Activated CD4-positive, alpha-beta T cell treated with anti-CD3 and anti-CD28 coated beads, Interleukin-2, amount 50 U/mL, for 1 hour (primary cell): Measurements from ENCODE around the gene ROBO1.

ENCODE experiments used
- DNase-seq: peaks from one replicate; pipeline ENCODE4 v3.0.0-alpha.2; 2020

ROBO1 gene

DNA sequence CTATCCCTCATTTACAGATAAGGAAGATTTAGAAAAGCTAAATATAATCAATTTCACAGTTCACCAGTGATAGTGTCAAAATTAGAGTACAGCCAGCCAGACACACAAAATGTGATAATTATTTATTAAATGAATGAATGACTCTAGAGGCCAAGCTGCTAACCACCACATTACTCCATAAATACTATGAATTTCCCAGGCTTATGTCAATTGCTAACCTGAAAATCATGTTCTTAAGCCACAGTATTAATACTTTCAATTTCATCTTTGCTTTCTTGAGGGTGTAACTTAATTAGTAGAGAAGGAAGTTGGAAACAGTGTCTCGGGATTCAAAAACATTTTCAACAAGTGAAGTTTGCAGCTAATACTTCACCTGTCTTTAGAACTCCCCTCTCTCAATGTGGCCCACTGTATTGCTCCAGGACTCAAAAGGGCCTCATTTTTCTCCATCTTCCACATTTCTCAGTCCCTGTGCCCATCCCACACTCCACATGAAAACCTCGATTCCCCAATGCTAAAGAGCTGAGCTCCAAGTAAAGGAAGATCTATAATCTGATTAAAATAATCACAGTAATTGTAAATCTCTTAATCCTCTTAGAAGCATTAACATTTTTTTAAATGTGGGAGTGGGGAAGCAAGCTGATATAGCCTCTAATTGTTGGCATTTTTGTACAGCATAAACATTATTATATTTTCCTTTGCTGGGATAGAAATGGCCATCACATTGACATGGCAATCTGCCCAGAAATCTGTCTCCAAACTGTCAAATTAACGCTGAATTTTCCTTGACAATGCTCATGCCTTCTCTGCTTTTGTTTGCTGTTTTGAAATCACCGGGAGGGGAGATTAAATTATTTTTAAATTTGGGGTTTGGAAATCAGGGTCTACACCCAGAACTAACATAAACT, 765.1 kb downstream of the ROBO1 start:
- no peak for DNase-seq

GRCh38 chr3:79001255-79001654, 766.5 kb downstream of the ROBO1 start:
- DNase-seq: no peak

- no peak for DNase-seq
These were observed 768.7 kb downstream of the ROBO1 start for GRCh38 chr3:78999139-78999538.

DNA sequence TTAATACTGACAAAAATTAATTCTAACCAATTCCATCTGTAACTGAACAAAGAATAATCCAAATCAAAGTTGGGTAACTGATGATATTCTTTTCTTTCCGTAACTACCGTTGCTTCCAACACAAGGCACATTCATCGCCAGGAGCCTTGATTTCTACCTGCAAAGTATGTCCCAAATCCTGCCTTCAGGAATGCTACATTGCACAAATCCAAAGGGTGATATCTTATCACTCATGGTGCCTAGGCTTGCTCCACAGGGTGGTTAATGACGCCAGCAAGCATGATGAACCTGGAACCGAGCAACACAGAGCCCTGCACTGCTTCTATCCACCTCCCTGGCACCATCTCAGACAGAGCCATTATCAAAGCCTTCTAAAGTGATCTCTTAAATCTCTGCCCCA, 772.7 kb downstream of the ROBO1 start:
- no peak for DNase-seq

DNA sequence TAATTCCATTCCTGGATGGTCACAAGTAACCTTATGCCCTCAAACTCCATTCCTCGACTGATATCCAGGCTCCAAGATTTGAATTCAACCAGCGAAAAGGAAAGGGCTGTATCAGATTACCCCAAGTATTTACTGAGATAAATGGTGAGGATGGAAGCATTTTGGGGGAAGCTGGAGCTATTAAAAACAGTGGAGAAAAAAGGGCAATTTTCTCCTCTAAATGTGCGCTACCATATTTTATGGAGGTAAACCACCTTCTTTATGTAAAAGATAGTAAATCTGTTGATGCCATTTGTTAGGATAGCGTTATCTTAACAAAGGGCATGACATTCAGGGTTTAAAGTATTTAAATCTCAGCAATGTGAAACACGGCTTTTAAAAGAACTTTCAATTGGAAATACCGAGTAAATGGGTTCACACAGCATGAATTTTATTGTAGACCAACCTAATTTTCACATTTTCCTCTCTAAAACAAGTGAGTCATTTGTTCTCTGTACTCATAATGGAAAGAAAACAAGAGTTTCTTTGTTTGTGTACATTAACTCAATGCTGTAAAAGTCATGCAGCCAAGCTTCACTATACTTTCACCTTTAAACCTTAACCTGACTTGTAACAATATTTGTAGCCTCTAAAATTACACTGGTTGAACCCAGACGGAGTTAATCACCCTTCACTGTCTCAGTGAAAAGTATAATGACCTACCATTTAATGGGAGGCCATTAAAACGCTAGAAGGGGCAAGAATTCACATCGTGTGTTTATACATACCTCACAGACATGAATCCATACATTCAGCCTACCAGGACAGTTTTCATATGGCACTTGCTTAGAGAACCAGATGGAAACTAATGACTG, 773.4 kb downstream of the ROBO1 start:
- no peak for DNase-seq

GRCh38 chr3:78993375-78993774, 774.4 kb downstream of the ROBO1 start:
- DNase-seq: no peak

DNA sequence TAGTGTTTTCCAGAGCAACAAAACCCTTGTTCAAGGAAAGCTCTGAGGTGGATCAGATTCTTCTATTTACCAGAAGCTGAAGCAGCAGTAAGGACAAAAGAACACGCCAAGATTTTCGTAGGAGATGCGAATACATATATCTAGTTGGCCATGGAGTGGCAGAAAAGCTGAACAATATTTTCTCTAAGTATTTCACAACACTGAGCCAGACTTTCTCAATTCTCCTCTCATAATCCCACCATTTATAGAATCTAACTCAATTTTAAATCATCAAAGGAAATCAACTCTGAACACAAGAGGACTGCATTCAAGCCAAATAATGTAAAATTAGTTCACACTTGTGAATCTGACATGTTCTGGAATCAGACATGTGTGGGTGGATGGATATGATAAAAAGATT, 775.0 kb downstream of the ROBO1 start:
- DNase-seq: no peak

GRCh38 chr3:78992400-78992799, 775.4 kb downstream of the ROBO1 start:
- DNase-seq: no peak

GRCh38 chr3:78991656-78992055, 776.1 kb downstream of the ROBO1 start:
- DNase-seq: no peak

DNA sequence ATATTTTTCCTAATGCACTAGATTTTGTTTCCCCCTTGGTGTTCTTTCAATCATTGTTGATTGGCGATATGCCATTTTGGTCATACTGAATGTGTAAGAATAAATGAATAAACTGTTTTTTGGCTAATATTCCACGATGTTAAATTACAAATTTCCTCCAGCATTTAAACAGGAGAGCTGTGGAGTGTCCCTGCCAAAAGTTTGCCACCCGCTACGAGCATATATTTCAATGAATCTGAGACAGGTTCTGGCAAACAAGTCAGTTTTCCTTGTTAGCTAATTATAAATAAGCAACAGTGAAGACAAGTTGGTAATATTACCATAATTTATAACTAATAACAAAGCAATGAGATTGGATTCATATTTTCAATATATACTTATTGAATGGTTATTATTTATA, 777.6 kb downstream of the ROBO1 start:
- DNase-seq: no peak

- DNase-seq: no peak
These were observed 779.5 kb downstream of the ROBO1 start for GRCh38 chr3:78988324-78988723.

DNA sequence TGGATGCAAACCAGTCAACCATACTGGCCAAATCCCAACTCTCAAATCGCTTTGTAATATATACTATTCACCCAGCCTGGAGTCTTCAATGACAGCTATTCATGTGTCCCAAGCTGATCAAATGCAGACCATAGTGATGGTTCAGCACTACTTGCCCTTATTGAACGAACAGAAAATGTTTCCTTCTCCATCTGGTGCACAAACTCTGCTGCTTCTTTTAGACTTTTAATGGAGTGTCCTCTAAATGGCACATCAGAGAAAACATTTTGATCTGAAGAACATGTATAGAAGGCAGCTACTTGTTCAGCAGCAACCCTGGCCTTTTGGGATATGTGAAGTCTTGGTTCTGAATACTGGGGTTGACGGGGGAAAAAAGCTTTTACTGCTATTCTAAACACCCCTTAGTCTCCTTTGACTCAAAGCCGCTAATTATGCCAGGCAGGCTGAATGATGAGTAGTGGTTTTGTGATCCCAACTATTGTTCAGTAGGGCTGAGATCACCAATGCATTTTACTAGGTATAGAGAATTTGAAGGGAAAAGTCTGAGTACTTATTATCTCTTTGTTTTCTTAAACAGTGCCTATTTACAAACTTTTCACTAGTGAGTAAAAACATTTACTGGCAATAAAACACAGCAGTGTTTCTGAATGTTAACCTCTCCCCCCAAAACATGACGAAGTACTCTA, 781.2 kb downstream of the ROBO1 start:
- DNase-seq: no peak

GRCh38 chr3:78985981-78986380, 781.8 kb downstream of the ROBO1 start:
- no peak for DNase-seq

GRCh38 chr3:78979028-78979427, 788.8 kb downstream of the ROBO1 start:
- DNase-seq: no peak

DNA sequence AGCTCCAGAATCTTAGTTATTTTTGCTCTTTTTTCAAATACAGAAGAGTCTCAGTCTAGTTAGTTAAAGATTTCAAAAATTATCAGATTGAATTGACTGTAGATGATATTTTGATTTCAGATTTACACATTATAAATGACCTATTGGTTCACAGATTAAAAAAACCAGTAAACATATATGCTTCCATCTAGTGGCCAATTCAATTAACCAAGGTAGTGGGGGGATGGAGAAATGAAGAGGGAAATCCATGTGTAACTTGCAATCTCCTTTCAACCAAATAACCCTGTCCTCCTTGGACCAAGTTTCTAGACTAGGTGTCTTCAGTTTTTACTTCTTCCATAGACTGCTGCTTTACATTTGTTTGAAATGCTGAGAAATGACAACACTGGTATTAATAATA, 789.8 kb downstream of the ROBO1 start:
- no peak for DNase-seq

DNA sequence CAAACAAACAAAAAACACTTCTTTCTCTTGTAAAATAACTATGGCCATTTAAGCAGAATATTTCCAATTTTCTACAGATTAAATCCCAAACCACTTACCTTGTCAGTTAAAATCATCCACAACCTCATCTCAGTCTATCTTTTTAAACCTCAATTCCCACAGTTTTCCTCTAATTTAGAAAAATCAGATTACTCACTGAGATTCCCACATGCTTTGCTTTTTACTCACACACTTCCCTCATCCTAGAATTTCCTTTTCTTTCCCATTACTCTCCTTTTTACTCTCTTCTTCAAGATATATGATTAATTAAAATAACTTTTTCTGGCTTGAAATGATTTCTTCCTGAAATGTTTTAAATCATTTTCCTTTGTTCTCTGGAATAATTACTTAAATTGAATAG, 790.7 kb downstream of the ROBO1 start:
- no peak for DNase-seq

GRCh38 chr3:78976200-78976599, 791.6 kb downstream of the ROBO1 start:
- no peak for DNase-seq

DNA sequence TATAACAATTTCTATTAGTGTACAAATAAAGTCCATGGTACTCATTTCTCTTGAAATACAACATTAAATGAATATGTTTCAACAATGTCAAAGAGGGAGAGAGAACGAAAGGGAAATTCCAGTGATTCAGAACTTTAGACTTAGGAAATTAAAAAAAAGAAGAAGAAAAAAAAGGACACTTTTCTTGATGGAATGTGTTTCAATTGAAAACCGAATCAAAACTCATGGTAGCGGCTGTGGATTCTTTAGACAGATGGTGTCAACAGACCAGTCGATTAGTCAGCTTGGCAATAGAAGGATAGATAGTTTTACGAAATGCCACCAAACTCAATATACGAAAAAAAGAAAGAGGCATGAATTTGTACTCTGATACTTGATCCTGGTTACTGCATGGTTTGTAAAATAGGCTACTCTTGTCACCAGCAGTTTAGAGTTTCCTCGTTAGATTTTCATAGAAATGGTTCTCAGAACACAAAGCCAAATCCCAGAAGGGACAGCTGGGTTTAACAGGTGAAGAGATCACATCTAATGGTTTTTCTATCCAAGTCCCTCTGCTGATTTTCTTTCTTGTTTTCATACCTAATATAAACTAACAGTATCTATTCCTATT, 793.5 kb downstream of the ROBO1 start:
- DNase-seq: no peak

GRCh38 chr3:78972617-78973301, 795.0 kb downstream of the ROBO1 start:
- DNase-seq: no peak

DNA sequence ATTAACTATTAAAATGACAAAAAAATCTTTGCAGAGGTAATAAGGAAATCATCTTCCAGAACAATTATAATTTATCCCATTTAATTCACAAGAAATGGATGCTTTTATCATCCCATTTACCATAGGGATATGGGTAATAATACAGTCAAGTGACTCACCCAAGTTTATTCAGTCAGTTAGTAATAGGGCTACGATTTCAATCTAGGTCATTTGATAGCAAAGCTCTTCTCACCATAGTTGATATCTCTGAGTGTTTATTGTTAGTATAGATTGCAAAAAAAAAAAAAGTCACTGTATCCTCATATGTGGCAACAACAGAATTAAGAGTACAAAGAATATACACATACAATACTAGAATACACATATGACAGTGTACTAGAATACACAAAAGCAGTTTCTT, 797.1 kb downstream of the ROBO1 start:
- DNase-seq: no peak

DNA sequence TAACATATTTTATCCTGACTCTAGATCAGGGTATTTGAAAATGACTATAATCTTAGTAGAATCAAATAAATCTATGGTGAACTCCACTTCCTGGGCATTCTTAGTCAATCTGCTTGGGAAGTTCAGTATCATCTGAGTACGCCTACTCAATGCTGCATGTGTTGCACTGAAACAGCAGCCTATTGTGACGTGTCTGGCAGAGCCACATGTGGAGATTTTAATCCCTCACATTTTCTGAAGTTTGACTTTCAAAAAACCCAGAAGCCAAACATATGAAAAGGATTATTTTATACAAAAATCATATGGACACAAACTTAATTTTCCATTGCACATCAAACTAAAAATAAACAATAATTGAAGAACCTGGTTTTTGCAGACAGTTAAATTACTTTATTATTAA, 798.3 kb downstream of the ROBO1 start:
- DNase-seq: no peak

- no peak for DNase-seq
These were observed 800.7 kb downstream of the ROBO1 start for GRCh38 chr3:78967061-78967460.
